Panc1 (cell line): ENCODE measurements around the gene UBXN6. TPM values are rescaled to one million over a fixed set of nuclear protein-coding genes. Genes with fewer than 3 reads are reported as not detected.

ENCODE experiments used
- ATAC-seq: fragments of 200-7000 bp; cut with Tn5 transposase; 2 replicates; pipeline ENCODE4 v1.9.1; 2020; ENCODE audit warnings: mild to moderate bottlenecking, moderate library complexity
- BruUV-seq: library from RNA; stranded (reverse); fragments of 400-500 nt; replicated peaks from 2 replicates; lab custom pipeline; 2021; lab: Mats Ljungman, UMichigan
- CTCF ChIA-PET: fragments of 300-600 bp; sonication (Branson Sonifier 250); formaldehyde crosslinking; loops from one replicate; lab custom pipeline; 2022; ENCODE audit warnings: antibody characterized with exemption; lab: Charles Lee
- POLR2A ChIA-PET: fragments of 300-600 bp; sonication (Branson Sonifier 250); formaldehyde crosslinking; loops from one replicate; lab custom pipeline; 2022; ENCODE audit warnings: antibody characterized with exemption; lab: Charles Lee
- DNase-seq: peaks from one replicate; pipeline ENCODE4 v3.0.0-alpha.2; 2010; ENCODE audit warnings: low read depth, low spot score
- H3K27ac ChIP-seq: 2 replicates; pipeline ENCODE4 v1.5.1; 2011; ENCODE audit warnings: mild to moderate bottlenecking, low read length, inconsistent platforms
- H3K27me3 ChIP-seq: fragments of 200-500 bp; sonication (Bioruptor generic); 2 replicates; pipeline ENCODE4 v1.6.0; 2014; ENCODE audit warnings: low read length, inconsistent platforms; ENCODE audit not compliant: control insufficient read depth, insufficient read depth
- H3K36me3 ChIP-seq: fragments of 200-500 bp; sonication (Bioruptor generic); 2 replicates; pipeline ENCODE4 v1.5.1; 2014; ENCODE audit warnings: inconsistent platforms, mild to moderate bottlenecking, low read length, moderate library complexity; ENCODE audit not compliant: control insufficient read depth, insufficient read depth
- H3K4me1 ChIP-seq: 2 replicates; pipeline ENCODE4 v1.5.1; 2011; ENCODE audit warnings: inconsistent platforms, mild to moderate bottlenecking, low read length, moderate library complexity; ENCODE audit not compliant: control insufficient read depth, insufficient read depth
- H3K4me3 ChIP-seq, 2 experiments: 2 replicates each; pipeline ENCODE4 v1.5.1; 2011 to 2012; ENCODE audit warnings: low read depth in 2 of 2, low read length in 2 of 2, mild to moderate bottlenecking in 2 of 2, inconsistent platforms in 1 of 2, moderate library complexity in 1 of 2
- H3K9me3 ChIP-seq: fragments of 200-500 bp; sonication (Bioruptor generic); 2 replicates; pipeline ENCODE4 v1.5.1; 2014; ENCODE audit warnings: low read depth, mild to moderate bottlenecking, inconsistent platforms, low read length, moderate library complexity; ENCODE audit not compliant: control insufficient read depth, insufficient read depth
- CTCF ChIP-seq: fragments of 450-650 bp; IDR thresholded peaks from 2 replicates; pipeline ENCODE4 v1.5.1; 2017; ENCODE audit warnings: mild to moderate bottlenecking
- POLR2AphosphoS5 ChIP-seq: IDR thresholded peaks from 2 replicates; pipeline ENCODE4 v1.6.1; 2012; ENCODE audit warnings: mild to moderate bottlenecking, low read depth, low read length, moderate library complexity
- SIN3A ChIP-seq: IDR thresholded peaks from 2 replicates; pipeline ENCODE4 v1.6.1; 2012; ENCODE audit warnings: low read depth, mild to moderate bottlenecking, low read length, moderate library complexity, borderline replicate concordance; ENCODE audit not compliant: insufficient read depth
- TCF7L2 ChIP-seq: IDR thresholded peaks from 2 replicates; pipeline ENCODE4 v1.6.1; 2011; ENCODE audit warnings: mild to moderate bottlenecking, low read depth, low read length, inconsistent platforms
- in situ Hi-C: cut with HindIII; loops from 2 replicates; pipeline ENCODE4 v1.10.0; 2016; ENCODE audit warnings: low sequenced_read_pairs, low pct_unique_long_range_greater_than_20kb
- intact Hi-C: fragments of 100-400 bp; cut with micrococcal nuclease; formaldehyde crosslinking; loops from one replicate; pipeline ENCODE4 v1.10.0; 2022; ENCODE audit not compliant: unreplicated experiment
- total RNA-seq: library from RNA; stranded (reverse); gene quantifications from one replicate; pipeline ENCODE4 v1.2.1, GENCODE V29; 2021; ENCODE audit not compliant: unreplicated experiment
- TF ChIP-seq, protein P1 (sequence below), 2 experiments: IDR thresholded peaks; 2 replicates each; pipeline ENCODE4 v1.6.1; 2011 to 2012; ENCODE audit warnings: low read depth in 2 of 2, control low read depth in 1 of 2, low read length in 1 of 2, mild to moderate bottlenecking in 1 of 2, moderate library complexity in 1 of 2; ENCODE audit not compliant: insufficient read depth in 1 of 2

The UBXN6 gene
- total RNA-seq, 1 experiment from 2014 or later = 55.6 TPM

- ChIA-PET POLR2A (no interaction called here), CTCF (no interaction called here)
- in situ Hi-C loops (no loop called here), intact Hi-C loops (no loop called here)
- DNase-seq (no peak), ATAC-seq (no peak)
- Histone ChIP-seq H3K27ac (no peak overlapping the region), H3K9me3 (no peaks in the 10 kb centered on the region), H3K4me1 (no peaks in the 10 kb centered on the region), H3K36me3 (no peaks in the 10 kb centered on the region), H3K4me3 (no peak overlapping the region), H3K27me3 (no peaks in the 10 kb centered on the region)
- TF ChIP-seq CTCF = no peak
- TF ChIP-seq, protein P1, sequence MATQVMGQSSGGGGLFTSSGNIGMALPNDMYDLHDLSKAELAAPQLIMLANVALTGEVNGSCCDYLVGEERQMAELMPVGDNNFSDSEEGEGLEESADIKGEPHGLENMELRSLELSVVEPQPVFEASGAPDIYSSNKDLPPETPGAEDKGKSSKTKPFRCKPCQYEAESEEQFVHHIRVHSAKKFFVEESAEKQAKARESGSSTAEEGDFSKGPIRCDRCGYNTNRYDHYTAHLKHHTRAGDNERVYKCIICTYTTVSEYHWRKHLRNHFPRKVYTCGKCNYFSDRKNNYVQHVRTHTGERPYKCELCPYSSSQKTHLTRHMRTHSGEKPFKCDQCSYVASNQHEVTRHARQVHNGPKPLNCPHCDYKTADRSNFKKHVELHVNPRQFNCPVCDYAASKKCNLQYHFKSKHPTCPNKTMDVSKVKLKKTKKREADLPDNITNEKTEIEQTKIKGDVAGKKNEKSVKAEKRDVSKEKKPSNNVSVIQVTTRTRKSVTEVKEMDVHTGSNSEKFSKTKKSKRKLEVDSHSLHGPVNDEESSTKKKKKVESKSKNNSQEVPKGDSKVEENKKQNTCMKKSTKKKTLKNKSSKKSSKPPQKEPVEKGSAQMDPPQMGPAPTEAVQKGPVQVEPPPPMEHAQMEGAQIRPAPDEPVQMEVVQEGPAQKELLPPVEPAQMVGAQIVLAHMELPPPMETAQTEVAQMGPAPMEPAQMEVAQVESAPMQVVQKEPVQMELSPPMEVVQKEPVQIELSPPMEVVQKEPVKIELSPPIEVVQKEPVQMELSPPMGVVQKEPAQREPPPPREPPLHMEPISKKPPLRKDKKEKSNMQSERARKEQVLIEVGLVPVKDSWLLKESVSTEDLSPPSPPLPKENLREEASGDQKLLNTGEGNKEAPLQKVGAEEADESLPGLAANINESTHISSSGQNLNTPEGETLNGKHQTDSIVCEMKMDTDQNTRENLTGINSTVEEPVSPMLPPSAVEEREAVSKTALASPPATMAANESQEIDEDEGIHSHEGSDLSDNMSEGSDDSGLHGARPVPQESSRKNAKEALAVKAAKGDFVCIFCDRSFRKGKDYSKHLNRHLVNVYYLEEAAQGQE (IDR thresholded peaks at IDR 0.05; ENCODE audit: insufficient read depth in 1 of 2, low read depth in 2 of 2, low read length in 1 of 2) = no peak
- TF ChIP-seq TCF7L2 = no peak
- no peak for TF ChIP-seq SIN3A
- no peak for TF ChIP-seq POLR2AphosphoS5
- BruUV-seq = no TSS peak
These were observed 35.7 kb upstream of the UBXN6 start for GRCh38 chr19:4493104-4493928.

DNA sequence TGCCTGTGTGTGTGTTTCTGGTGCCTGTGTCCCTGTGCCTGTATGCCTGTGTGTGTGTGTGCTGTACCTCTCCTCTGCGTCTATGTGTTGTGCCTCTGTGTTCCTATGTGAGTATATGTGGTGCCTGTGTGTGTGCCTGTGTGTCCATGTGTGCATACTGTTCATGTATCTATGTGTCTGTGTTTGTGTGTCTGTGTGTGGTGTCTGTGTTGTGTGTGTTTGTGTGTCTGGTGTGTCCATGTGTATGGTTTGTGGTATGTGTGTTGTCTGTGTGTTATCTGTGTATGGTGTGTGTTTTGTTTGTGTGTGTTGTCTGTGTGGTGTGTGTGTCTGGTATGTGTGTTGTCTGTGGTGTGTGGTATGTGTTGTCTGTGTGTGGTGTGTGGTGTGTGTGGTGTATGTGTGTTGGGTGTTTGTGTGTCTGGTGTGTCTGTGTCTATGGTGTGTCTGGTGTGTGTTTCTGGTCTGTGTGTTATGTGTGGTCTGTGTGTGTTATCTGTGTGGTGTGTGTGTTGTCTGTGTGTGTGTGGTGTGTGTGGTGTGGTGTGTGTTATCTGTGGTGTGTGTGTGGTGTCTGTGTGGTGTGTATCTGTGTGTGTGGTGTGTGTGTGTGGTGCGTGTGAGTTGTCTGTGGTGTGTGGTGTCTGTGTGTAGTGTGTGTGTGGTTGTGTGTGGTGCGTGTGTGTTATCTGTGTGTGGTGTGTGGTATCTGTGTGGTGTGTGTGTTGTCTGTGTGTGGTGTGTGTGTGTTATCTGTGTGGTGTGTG is 34.9 kb upstream of the UBXN6 start:
- ATAC-seq (no peak), DNase-seq (no peak)
- ChIA-PET POLR2A (no interaction called here), CTCF (no interaction called here)
- no peak overlapping the region for H3K4me3 ChIP-seq
- in situ Hi-C loops = no loop called here
- no peaks in the 10 kb centered on the region for H3K9me3 ChIP-seq
- H3K4me1 ChIP-seq = no peaks in the 10 kb centered on the region
- H3K27ac ChIP-seq = no peak overlapping the region
- no peak for TF ChIP-seq CTCF
- no peak for TF ChIP-seq SIN3A
- TF ChIP-seq TCF7L2 = no peak
- no peak for TF ChIP-seq POLR2AphosphoS5
- TF ChIP-seq, protein P1 (IDR thresholded peaks at IDR 0.05; ENCODE audit: insufficient read depth in 1 of 2, low read depth in 2 of 2, low read length in 1 of 2) = no peak
- intact Hi-C loops = no loop called here
- no peaks in the 10 kb centered on the region for H3K27me3 ChIP-seq
- BruUV-seq = no TSS peak
- no peaks in the 10 kb centered on the region for H3K36me3 ChIP-seq
